ENCODE measurements around the gene DHH. TPM values are rescaled to one million over a fixed set of nuclear protein-coding genes. Genes with fewer than 3 reads are reported as not detected.

Gene DHH
- total RNA-seq, 2 donors from 2014 or later = 0.12 to 0.41 TPM

DNA sequence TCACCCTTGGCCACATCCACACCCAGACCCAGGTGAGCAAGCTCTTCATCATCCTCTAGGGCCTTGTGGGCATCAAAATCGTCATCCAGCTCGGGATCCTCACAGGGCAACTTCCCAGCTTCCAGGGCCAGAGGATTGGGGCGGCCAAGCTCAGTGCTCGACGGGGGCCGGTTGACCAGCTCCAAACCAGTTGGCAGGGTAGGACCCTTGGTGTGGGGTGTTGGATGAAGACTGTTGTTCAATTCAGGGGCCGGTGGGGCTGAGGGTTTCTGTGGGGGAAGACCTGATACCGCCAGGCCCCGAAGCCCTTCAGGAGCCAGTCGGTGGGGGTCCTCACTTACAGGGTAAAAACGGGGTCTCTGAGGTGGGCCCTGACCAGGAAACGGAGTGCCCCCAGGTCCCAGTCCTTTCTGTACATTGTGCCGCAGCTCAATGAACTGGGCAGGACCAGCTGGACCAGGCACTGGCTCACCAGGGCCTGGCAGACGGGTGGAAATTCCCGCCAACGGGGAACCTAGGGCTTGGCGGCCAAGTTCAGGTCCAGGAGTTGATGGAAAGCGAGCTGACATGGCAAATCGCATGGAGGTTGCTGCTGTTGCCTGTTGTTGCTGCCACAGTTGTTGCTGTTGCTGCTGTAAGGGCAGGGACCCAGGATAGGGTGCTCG lies 56.2 kb downstream of the DHH start:
- H3K27ac Mint-ChIP-seq = no peak overlapping the region
- no peak overlapping the region for H3K4me3 Mint-ChIP-seq
- no peaks in the 10 kb centered on the region for H3K9me3 Mint-ChIP-seq
- no peaks in the 10 kb centered on the region for H3K27me3 Mint-ChIP-seq (ENCODE audit: low read depth)
- DNase-seq (no peak), ATAC-seq (replicated peaks in 1 of 2) (no peak)
- H3K4me1 Mint-ChIP-seq (ENCODE audit: low read depth) = no peaks in the 10 kb centered on the region
- peaks cover 8 to 20% of the 10 kb centered on the region in 2 donors for H3K36me3 Mint-ChIP-seq (ENCODE audit: insufficient read depth in 2 of 2)

GRCh38 chr12:49037947-49038237 lies 56.7 kb downstream of the DHH start:
- Mint-ChIP-seq H3K9me3 (no peaks in the 10 kb centered on the region), H3K4me1 (ENCODE audit: low read depth) (no peaks in the 10 kb centered on the region), H3K36me3 (ENCODE audit: insufficient read depth in 2 of 2) (peaks cover 4 to 20% of the 10 kb centered on the region in 2 donors), H3K4me3 (no peak overlapping the region), H3K27me3 (ENCODE audit: low read depth) (no peaks in the 10 kb centered on the region), H3K27ac (no peak overlapping the region)
- DNase-seq (no peak), ATAC-seq (replicated peaks in 1 of 2) (no peak)

GRCh38 chr12:49037111-49037946 lies 57.3 kb downstream of the DHH start:
- Mint-ChIP-seq H3K36me3 (ENCODE audit: insufficient read depth in 2 of 2) (peaks cover 4 to 17% of the 10 kb centered on the region in 2 donors), H3K4me1 (ENCODE audit: low read depth) (no peaks in the 10 kb centered on the region), H3K27me3 (ENCODE audit: low read depth) (no peaks in the 10 kb centered on the region), H3K4me3 (no peak overlapping the region), H3K27ac (no peak overlapping the region), H3K9me3 (no peaks in the 10 kb centered on the region)
- DNase-seq = no peak
- no peak for ATAC-seq (replicated peaks in 1 of 2)

Other genes starting within 250 kb of the DHH start
- 100 to 1,000 TPM in 1 of 2 donors, 10 to 100 TPM in 1; 100.0 to 115 TPM for gene DDX23, start 242.6 kb downstream of the DHH start, total RNA-seq
- 1 to 10 TPM; 4.5 to 5.5 TPM for gene RND1, start 228.9 kb downstream of the DHH start, total RNA-seq
- gene FKBP11, start 169.3 kb downstream of the DHH start, total RNA-seq = 100 to 1,000 TPM in 1 of 2 donors, 10 to 100 TPM in 1; 67.9 to 107 TPM
- gene ARF3, start 137.3 kb downstream of the DHH start, total RNA-seq = 10 to 100 TPM; 73.5 to 96.5 TPM
- 1 to 10 TPM in 1 of 2 donors, under 1 TPM in 1; 0.31 to 1.7 TPM for gene WNT10B, start 123.1 kb downstream of the DHH start, total RNA-seq
- under 1 TPM in 1 of 2 donors, not detected in 1; 0.42 TPM for gene WNT1, start 116.5 kb downstream of the DHH start, total RNA-seq
- under 1 TPM; 0.25 to 0.38 TPM for gene DDN, start 95.4 kb downstream of the DHH start, total RNA-seq
- gene PRKAG1, start 76.0 kb downstream of the DHH start, total RNA-seq = 10 to 100 TPM; 66.1 to 79.3 TPM
- 10 to 100 TPM; 68.6 to 84.2 TPM for gene KMT2D, start 34.0 kb downstream of the DHH start, total RNA-seq
- 10 to 100 TPM; 20.6 to 28.3 TPM for gene RHEBL1, start 24.8 kb downstream of the DHH start, total RNA-seq
- 100 to 1,000 TPM in 1 of 2 donors, 10 to 100 TPM in 1; 80.0 to 108 TPM for gene LMBR1L, start 16.0 kb upstream of the DHH start, total RNA-seq
- 100 to 1,000 TPM; 851 to 922 TPM for gene TUBA1B, start 36.6 kb upstream of the DHH start, total RNA-seq
- gene TUBA1A, start 94.3 kb upstream of the DHH start, total RNA-seq = 10 to 100 TPM; 77.6 to 82.6 TPM
- 100 to 1,000 TPM; 124 to 151 TPM for gene TUBA1C, start 170.3 kb upstream of the DHH start, total RNA-seq
- gene PRPH, start 200.3 kb upstream of the DHH start, total RNA-seq = 1 to 10 TPM in 1 of 2 donors, not detected in 1; 1.7 TPM
- gene TROAP, start 228.5 kb upstream of the DHH start, total RNA-seq = 10 to 100 TPM; 63.8 to 77.9 TPM
- gene C1QL4, start 242.4 kb upstream of the DHH start, total RNA-seq = under 1 TPM in 1 of 2 donors, not detected in 1; 0.12 TPM

All from activated T-cell treated with anti-CD3 and anti-CD28 coated beads, Interleukin-2, amount 50 U/mL, for 72 hours (primary cell).